Fibroblast of gingiva (primary cell): ENCODE results near the gene CEP128.
A peak's percentile ranks its signal among the peaks of the same experiment; 100 is the strongest.

Experiments
- DNase-seq: peaks from one replicate; pipeline ENCODE4 v3.0.0-alpha.2; 2011; ENCODE audit warnings: low read depth

CEP128 gene

DNA sequence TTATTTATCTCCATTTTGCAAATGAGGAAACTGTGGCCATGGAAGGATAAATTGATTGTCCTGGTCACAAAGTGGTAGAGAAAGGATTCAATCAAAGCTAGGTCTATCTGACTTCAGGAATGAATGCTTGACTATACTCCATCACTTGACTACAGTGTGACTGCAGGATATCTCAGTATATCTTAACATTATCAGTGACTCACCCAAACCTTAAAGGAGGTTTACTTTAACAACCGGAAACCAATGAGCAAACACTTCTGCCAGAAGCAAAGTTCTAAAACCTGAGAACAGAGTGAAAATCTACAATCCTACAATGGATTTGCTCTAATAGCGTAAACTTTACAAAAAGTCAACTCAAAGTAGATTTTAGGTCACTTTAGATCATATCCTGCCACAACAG is 277.0 kb downstream of the CEP128 start:
- no peak for DNase-seq

DNA sequence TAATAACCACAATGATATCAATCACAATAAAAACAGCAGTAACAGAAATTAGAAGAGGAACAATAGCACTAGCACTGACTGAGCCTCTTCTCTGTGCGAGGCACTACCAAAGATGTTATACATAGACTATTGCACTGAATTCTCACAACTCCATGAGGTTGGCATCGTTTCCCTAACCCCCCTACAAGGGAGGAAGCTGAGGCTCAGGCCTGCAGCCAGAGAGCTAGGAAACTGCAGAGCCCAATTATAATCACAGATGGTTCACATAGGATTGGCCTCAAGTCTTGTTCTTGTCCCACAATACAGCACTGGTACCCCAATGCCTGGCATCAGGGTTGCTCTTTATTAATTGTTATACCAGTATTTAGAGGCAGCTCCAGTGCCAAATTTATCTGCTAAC is 278.0 kb downstream of the CEP128 start:
- DNase-seq: no peak

DNA sequence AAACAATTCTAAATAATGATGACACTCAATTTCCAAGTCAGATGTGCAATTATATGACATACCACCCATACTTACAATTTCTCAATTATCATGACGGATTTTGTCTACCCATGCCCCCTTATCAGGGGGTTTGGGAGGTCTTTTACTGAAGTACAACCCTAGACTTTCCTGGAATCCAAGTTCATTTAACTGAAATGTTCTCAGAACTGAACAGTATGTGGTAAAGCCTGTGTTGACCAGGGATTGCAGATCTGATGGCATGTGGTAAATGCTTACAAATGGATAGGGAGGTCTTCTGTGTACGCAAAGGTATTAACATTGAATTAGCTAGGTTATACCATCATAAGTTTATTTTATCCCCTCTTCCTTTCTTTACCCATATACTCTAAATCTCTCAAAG is 281.8 kb downstream of the CEP128 start:
- DNase-seq: no peak

DNA sequence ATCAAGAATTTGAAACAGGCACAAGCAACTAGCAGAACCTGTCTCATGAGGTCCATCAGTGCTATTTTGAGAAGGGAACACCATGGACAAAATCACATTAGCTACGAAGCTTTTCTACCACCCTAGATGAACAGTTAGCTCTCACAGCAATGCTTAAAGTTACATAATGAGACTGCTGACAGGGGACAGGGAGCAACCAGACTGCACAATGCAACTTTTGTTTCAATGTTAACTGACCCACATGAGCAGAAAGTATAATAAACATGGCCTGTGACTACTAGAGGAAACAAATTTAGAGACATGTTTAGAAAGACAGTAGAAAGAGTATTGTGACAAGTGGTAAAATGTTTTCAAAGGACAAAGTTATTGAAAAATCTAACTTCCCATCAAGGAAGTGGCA is 282.8 kb downstream of the CEP128 start:
- no peak for DNase-seq

- no peak for DNase-seq
These were observed 283.4 kb downstream of the CEP128 start for GRCh38 chr14:80658155-80658554.

- DNase-seq: no peak
These were observed 287.6 kb downstream of the CEP128 start for GRCh38 chr14:80653956-80654355.

DNA sequence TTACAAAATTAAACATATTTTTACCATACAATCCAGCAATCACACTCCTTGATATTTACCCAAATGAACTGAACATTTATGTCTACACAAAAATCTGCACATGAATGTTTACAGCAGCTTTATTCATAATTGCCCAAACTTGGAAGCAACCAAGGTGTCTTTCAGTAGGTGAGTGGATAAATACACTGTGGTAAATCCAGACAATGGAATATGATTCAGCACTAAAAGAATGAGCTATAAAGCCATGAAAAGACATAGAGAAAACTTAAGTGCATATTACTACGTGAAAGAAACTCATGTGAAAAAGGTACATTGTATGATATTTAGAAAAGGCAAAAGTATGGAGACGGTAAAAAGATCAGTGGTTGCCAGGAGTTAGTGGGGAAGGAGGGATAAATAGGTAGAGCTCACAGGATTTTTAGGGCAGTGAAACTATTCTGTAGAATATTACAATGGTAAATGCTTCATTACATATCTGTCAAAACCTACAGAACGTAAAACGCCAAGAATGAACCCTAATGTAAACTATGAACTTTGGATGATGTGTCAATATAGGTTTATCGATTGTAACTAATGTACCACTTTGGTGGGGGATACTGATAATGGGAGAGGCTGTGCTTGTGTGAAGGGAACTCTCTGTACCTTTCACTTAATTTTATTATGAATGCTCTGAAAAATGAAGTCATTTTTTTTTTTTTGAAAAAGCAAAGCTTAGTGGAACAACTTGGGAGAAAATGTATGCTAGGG is 295.7 kb downstream of the CEP128 start:
- DNase-seq: no peak

- DNase-seq: peak; percentile 21
These were observed 296.7 kb downstream of the CEP128 start for GRCh38 chr14:80644826-80645225.

DNA sequence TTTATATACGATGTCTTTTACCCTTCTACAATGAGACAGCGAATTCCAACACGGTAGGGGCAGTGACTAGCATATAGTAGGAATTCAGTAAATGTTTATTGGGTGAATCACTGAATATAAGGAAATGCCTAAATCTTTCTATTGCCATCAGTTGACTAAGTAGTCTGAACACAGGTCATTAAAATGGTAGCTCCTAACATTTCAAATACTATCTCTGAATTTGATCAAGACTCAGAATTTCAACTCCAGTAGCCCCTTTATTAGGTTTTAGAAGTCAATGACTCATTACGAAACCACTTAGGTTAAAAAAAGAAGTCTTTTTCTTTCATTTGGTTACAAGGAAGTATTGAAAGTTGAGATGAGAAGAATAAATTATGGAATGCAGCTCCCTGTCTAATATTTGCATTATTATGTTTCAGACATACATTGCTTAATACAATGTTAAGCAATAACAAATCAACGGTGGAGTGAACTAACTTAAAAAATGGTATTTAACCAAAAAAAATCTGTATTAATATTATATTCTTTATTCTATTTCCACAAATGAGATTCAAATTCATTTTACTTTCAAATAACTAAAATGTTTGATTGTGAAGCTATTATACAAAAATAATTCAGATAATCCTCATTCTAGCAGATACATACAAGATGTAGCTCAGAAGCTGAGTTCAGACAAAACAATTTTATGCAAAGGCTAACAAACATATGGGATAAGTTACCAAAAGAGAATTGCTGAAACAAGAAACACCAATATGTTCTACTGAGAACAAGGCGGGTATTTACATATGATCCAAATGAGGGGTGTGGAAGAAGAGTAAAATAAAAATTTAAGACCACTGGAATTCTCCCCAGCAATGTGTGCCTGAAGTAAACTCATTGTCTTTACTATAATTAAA is 302.7 kb downstream of the CEP128 start:
- peak; percentile 80 for DNase-seq

DNA sequence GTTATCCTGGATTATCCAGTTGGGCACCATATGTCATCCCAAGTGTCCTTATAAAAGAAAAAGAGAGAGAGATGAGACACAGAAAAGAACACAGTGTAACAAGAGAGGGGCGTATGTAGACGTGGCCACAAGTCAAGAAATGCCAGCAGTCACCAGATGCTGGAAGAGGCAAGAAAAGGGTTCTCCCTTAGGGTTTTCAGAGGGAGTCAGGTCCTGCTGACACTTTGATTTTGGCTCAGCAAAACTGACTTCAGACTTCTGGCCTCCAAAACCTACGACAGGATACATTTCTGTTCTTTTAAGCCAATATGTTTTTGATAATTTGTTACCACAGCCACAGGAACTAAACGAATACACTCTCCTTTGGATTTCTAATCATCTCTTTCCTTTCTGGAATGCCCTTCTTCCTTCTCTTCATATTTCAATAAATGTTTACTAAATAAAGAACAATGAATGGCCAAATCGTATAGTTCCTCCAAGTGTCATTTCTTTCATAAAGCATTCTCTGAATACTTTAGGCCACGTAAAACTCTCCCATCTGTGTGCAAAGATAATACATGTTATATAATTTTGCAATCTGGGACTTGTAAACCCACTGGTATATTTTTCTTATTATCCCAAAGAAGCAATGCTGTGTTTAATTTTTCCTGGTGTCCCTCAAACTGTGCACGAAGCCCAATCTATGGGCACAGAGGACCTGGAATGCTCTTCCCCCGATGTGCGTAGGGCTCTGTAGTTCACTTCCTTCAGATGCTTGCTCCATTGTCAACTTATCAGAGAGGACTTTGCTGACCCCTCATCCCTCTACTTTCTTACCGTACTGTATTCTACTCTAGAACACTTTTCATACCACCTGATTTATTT is 303.6 kb downstream of the CEP128 start:
- peak; percentile 95 for DNase-seq

- DNase-seq: peak; percentile 52
These were observed 305.5 kb downstream of the CEP128 start for GRCh38 chr14:80636071-80636470.

DNA sequence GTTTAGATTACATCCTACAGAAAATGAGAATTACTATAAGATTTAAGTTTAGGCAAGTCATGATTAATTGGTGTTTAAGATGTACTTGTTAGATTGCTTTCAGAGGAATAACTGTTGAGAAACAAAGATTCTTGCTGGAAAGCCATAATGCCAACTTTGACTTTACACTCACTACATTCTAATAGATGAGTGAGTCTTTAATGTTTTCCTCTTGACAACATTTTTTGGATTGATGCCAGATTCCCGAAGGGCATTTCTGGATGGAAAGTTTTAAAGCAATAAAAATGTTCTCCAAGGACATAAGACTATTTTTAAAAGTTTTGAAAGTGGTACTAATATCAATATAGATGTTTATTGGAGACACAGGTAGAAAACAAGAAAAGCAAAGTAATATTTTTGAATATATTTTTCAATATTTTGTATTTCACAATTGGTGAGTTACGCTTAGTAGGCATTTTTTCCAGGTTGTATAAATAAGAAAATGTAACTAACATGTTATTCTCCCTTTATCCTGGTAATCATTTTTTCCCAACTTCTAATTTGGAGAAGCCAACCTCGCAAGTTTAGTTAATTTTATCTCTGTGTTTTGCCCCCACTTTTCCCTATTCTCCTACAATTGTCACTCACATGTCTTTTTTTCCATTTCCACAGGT is 307.3 kb downstream of the CEP128 start:
- peak; percentile 46 for DNase-seq

GRCh38 chr14:80629606-80630005 is 311.9 kb downstream of the CEP128 start:
- peak; percentile 87 for DNase-seq

DNA sequence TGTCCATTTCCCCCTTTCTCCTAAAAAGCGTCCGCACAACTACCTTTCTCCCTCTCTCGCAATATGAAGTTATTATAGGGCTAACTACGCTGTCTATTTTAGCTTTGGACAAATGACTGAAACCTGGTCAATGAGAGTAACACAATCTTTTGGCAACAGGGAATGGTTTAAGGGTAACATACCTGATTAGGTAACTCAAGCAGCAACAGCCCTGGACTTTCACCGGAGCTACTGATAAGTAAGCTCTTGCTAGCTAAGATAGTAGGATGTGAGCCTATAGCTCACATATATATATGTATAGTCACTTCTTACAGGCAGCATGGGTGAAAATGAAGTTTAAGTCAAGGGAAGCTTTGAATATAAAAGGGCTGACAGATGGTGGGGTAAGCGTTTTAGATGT is 313.0 kb downstream of the CEP128 start:
- no peak for DNase-seq

DNA sequence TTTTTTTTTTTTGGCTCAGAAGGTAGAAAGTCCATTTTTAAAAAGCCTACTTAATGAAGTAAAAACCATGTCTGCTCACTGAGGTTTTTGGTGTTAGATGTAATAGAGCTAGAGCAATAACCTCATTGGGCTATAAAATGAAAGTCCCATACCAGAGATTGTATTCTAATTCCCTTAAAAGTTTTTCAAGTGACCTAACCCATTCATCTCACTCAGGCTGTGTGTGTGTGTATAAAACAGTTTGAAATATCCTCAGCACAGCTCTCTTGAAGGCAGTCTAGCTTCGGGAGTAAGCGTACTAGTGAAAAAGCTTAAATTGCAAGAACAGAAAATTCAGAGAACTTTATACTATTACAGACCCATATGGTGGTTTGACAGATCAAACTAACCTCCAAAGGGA is 313.8 kb downstream of the CEP128 start:
- DNase-seq: no peak

DNA sequence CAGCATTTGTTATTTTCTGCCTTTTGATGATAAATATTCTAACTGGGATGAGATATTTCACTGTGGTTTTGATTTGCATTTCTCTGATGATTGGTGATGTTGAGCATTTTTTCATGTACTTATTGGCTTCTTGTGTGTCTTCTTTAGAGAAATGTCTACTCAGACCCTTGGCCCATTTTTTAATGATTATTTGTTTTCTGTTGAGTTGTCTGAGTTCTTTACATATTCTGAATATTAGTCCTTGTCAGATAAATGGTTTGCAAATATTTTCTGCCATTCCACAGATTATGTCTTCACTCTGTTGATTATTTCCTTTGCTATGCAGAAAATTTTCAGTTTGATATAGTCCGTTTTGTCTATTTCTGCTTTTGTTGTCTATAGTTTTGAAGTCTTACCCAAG is 317.0 kb downstream of the CEP128 start:
- peak; percentile 50 for DNase-seq

DNA sequence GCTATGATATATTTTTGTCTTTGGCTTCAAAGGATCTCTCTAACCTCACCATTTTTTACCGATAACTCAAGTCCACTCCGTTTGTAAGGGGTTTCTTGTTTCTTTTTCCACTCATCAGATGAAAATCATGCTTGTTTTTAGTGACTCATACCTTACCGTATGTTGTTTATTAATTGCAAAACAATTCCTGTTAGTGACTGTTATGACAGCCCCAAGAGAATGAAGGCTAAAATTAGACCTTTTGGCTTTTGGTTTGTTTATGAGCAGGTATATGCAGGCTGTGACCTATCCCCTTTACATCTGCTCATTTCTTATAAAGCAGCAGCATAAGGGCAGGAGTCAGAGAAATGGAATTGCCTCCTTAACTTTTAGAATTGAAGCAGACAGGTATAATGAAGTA is 319.8 kb downstream of the CEP128 start:
- DNase-seq: peak; percentile 97

DNA sequence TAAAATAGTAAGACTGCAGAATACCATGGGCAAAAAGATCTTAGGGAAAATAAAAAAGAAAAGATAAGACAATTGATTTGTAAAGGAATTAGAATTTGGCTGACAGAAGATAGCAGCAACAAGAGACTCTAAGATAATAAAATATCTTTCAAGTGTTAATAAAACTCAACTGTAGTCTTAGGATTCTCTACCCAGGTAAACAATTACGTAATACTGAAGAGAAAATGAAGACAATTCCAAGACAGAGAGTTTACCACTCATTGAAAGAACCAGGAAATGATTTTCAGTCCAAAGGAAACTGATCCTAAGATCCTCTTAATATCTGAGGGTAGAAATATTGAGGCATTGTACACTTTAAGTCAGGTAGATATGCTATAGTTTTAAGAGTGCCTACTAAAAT is 321.1 kb downstream of the CEP128 start:
- no peak for DNase-seq

GRCh38 chr14:80618751-80619329 is 322.7 kb downstream of the CEP128 start:
- DNase-seq: peak; percentile 66

GRCh38 chr14:80615831-80616230 is 325.7 kb downstream of the CEP128 start:
- no peak for DNase-seq

DNA sequence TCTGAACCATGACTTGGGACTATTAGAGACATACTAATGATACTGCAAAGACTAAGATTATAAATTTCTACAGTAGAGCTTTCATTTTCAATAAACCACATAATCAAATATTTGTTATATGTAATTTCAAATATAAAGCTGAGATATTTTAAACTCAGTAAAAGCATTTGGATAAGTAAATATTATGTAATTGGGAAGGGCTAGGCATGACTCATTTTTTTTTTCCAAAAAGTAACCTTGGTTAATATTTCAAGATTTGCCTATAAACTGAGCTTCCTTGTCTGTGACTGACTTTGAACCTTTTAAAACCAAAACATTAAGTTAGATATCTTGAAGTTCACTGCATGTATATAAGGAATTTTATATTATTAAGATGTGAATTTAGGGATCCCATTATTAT is 332.5 kb downstream of the CEP128 start:
- no peak for DNase-seq
